NT2/D1 (cell line): ENCODE data around the gene RBPJ.

Source experiments
- DNase-seq: peaks from one replicate; pipeline ENCODE4 v3.0.0-alpha.2; 2011; ENCODE audit warnings: low read depth, low spot score
- H3K27me3 ChIP-seq: 2 replicates; pipeline ENCODE4 v1.6.0; 2011; ENCODE audit warnings: mild to moderate bottlenecking; ENCODE audit not compliant: insufficient read length, insufficient read depth
- H3K36me3 ChIP-seq: 2 replicates; pipeline ENCODE4 v1.6.1; 2011; ENCODE audit warnings: mild to moderate bottlenecking, low read length, mixed read lengths; ENCODE audit not compliant: insufficient read depth, insufficient read length
- H3K4me1 ChIP-seq: 2 replicates; pipeline ENCODE4 v1.5.1; 2011; ENCODE audit not compliant: insufficient read depth, insufficient read length
- H3K4me3 ChIP-seq: 2 replicates; pipeline ENCODE4 v1.5.1; 2011; ENCODE audit warnings: low read depth; ENCODE audit not compliant: insufficient read length
- H3K9ac ChIP-seq: 2 replicates; pipeline ENCODE4 v1.6.0; 2011; ENCODE audit warnings: low read depth; ENCODE audit not compliant: insufficient read length
- H3K9me3 ChIP-seq: 2 replicates; pipeline ENCODE4 v1.5.1; 2011; ENCODE audit warnings: mild to moderate bottlenecking, low read length; ENCODE audit not compliant: insufficient read depth
- SUZ12 ChIP-seq: IDR thresholded peaks from 2 replicates; pipeline ENCODE4 v1.6.1; 2011; ENCODE audit not compliant: insufficient read length, insufficient read depth; ENCODE audit errors: extremely low read depth
- YY1 ChIP-seq: IDR thresholded peaks from 2 replicates; pipeline ENCODE4 v1.6.1; 2011; ENCODE audit not compliant: insufficient read length, insufficient read depth
- ZNF274 ChIP-seq: IDR thresholded peaks from 2 replicates; pipeline ENCODE4 v1.6.1; 2011; ENCODE audit warnings: mild to moderate bottlenecking, low read depth, low read length

RBPJ gene

GRCh38 chr4:26459054-26459755 lies 138.4 kb downstream of the RBPJ start:
- TF ChIP-seq ZNF274 (no peak), YY1 (no peak), SUZ12 (no peak)
- Histone ChIP-seq H3K9me3 (peaks cover 6% of the 10 kb centered on the region), H3K27me3 (no peaks in the 10 kb centered on the region), H3K4me1 (no peaks in the 10 kb centered on the region), H3K36me3 (no peaks in the 10 kb centered on the region), H3K9ac (no peak overlapping the region), H3K4me3 (no peak overlapping the region)
- DNase-seq = peak; percentile 15

- peaks cover 6% of the 10 kb centered on the region for H3K9me3 ChIP-seq
- DNase-seq = no peak
- no peak overlapping the region for H3K4me3 ChIP-seq
- TF ChIP-seq YY1 = no peak
- no peak for TF ChIP-seq ZNF274
- no peak for TF ChIP-seq SUZ12
- no peaks in the 10 kb centered on the region for H3K27me3 ChIP-seq
- no peaks in the 10 kb centered on the region for H3K36me3 ChIP-seq
- no peak overlapping the region for H3K9ac ChIP-seq
- H3K4me1 ChIP-seq = no peaks in the 10 kb centered on the region
These were observed 139.1 kb downstream of the RBPJ start for GRCh38 chr4:26459756-26460530.

- Histone ChIP-seq H3K4me1 (no peaks in the 10 kb centered on the region), H3K36me3 (no peaks in the 10 kb centered on the region), H3K9me3 (peaks cover 6% of the 10 kb centered on the region), H3K9ac (no peak overlapping the region), H3K27me3 (no peaks in the 10 kb centered on the region), H3K4me3 (no peak overlapping the region)
- TF ChIP-seq ZNF274 (no peak), SUZ12 (no peak), YY1 (no peak)
- no peak for DNase-seq
These were observed 142.1 kb downstream of the RBPJ start for GRCh38 chr4:26462874-26463273.

- no peaks in the 10 kb centered on the region for H3K4me1 ChIP-seq
- TF ChIP-seq YY1 (no peak), SUZ12 (no peak), ZNF274 (no peak)
- no peaks in the 10 kb centered on the region for H3K36me3 ChIP-seq
- no peak overlapping the region for H3K4me3 ChIP-seq
- no peak overlapping the region for H3K9ac ChIP-seq
- no peak for DNase-seq
- peaks cover 6% of the 10 kb centered on the region for H3K9me3 ChIP-seq
- H3K27me3 ChIP-seq = no peaks in the 10 kb centered on the region
These were observed 142.6 kb downstream of the RBPJ start for GRCh38 chr4:26463386-26463785.

- no peaks in the 10 kb centered on the region for H3K36me3 ChIP-seq
- no peak for DNase-seq
- H3K27me3 ChIP-seq = no peaks in the 10 kb centered on the region
- TF ChIP-seq ZNF274 = no peak
- no peak for TF ChIP-seq YY1
- no peak for TF ChIP-seq SUZ12
- H3K9ac ChIP-seq = no peak overlapping the region
- H3K4me1 ChIP-seq = no peaks in the 10 kb centered on the region
- H3K4me3 ChIP-seq = no peak overlapping the region
- peaks cover 6% of the 10 kb centered on the region for H3K9me3 ChIP-seq
These were observed 143.7 kb downstream of the RBPJ start for GRCh38 chr4:26464420-26465095.

GRCh38 chr4:26466578-26467270 lies 145.9 kb downstream of the RBPJ start:
- H3K4me3 ChIP-seq = no peak overlapping the region
- TF ChIP-seq ZNF274 (no peak), YY1 (no peak), SUZ12 (no peak)
- no peaks in the 10 kb centered on the region for H3K4me1 ChIP-seq
- no peaks in the 10 kb centered on the region for H3K36me3 ChIP-seq
- H3K9ac ChIP-seq = no peak overlapping the region
- H3K9me3 ChIP-seq = peaks cover 6% of the 10 kb centered on the region
- no peaks in the 10 kb centered on the region for H3K27me3 ChIP-seq
- DNase-seq = no peak

GRCh38 chr4:26467724-26468123 lies 146.9 kb downstream of the RBPJ start:
- Histone ChIP-seq H3K4me1 (no peaks in the 10 kb centered on the region), H3K36me3 (no peaks in the 10 kb centered on the region), H3K27me3 (no peaks in the 10 kb centered on the region), H3K4me3 (no peak overlapping the region), H3K9ac (no peak overlapping the region), H3K9me3 (peaks cover 6% of the 10 kb centered on the region)
- no peak for DNase-seq
- TF ChIP-seq SUZ12 = no peak
- no peak for TF ChIP-seq YY1
- no peak for TF ChIP-seq ZNF274
